C4-2B (cell line): ENCODE measurements around the gene PROX1.

Experiments used
- ZFX ChIP-seq: fragments of 450-650 bp; IDR thresholded peaks from 2 replicates; pipeline ENCODE4 v1.6.1; 2017
- TF ChIP-seq, protein P1 (sequence below): fragments of 450-650 bp; conservative IDR thresholded peaks from 2 replicates; pipeline ENCODE4 v1.5.1; 2017; ENCODE audit warnings: mild to moderate bottlenecking

DNA sequence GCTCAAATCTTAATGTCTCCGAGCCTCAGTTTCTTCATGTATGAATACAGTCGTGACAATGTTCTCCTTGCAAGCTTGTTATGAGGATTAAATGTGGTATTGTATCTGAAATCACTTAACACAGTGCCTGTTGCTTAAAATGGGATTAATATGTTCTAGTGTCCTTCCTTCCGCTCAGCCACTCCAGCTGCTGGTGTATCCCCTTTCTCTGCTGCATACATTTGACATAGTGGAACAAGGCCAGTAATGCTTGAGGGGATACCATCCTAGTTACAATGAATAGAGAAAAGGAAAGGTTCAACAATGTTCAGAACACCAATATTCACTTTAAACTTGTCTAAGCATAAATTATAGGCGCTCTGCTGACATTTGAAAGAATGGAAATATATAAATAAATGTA is 64.0 kb downstream of the PROX1 start:
- TF ChIP-seq ZFX = no peak
- TF ChIP-seq, protein P1, sequence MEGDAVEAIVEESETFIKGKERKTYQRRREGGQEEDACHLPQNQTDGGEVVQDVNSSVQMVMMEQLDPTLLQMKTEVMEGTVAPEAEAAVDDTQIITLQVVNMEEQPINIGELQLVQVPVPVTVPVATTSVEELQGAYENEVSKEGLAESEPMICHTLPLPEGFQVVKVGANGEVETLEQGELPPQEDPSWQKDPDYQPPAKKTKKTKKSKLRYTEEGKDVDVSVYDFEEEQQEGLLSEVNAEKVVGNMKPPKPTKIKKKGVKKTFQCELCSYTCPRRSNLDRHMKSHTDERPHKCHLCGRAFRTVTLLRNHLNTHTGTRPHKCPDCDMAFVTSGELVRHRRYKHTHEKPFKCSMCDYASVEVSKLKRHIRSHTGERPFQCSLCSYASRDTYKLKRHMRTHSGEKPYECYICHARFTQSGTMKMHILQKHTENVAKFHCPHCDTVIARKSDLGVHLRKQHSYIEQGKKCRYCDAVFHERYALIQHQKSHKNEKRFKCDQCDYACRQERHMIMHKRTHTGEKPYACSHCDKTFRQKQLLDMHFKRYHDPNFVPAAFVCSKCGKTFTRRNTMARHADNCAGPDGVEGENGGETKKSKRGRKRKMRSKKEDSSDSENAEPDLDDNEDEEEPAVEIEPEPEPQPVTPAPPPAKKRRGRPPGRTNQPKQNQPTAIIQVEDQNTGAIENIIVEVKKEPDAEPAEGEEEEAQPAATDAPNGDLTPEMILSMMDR = no peak
